ENCODE results near the gene PCBP3. TPM values are rescaled to one million over a fixed set of nuclear protein-coding genes. Genes with fewer than 3 reads are reported as not detected.

Gene PCBP3
- total and polyA plus RNA-seq, 2 of the 13 experiments (the other 11 are each of a cell fraction or from before 2014, with no cell fraction given), result not detected

DNA sequence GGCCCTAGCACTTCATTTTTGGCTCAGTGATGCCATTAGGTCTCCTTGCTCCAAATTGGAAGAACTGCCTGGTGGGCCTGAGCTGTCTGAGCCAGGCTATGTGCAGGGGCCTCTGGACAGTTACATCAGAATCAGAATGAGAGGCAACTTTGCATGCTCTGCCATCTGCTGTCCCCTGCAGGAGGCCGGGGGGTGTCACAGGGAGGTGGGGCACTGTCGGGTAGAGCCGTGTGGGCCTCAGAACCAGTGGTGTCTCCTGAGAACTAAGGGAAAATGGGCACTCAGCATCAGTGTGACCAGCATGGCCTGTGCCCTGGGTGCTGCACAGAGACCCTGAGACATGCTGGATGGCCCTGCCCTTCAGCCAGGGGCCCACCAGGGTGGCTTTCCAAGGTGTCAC, 291.0 kb downstream of the PCBP3 start:
- peaks cover 6 to 62% of the 10 kb centered on the region in 2 experiments for H3K27me3 ChIP-seq (ENCODE audit: control insufficient read depth in 1 of 2, insufficient read depth in 2 of 2, low read length in 2 of 2)
- no peaks in the 10 kb centered on the region for H3K79me2 ChIP-seq (ENCODE audit: insufficient read depth, low read length)
- no peak for FAIRE-seq
- no peaks in the 10 kb centered on the region for H3K4me1 ChIP-seq (ENCODE audit: insufficient read depth, low read length)
- H3K9ac ChIP-seq (ENCODE audit: insufficient read depth, low read depth, low read length), result no peak overlapping the region
- no peak overlapping the region for H3K4me2 ChIP-seq (ENCODE audit: low read depth, low read length)
- no peaks in the 10 kb centered on the region; the same call in 1 of the 2 replicates for H4K20me1 ChIP-seq (ENCODE audit: insufficient read depth, low read length)
- WGBS (ENCODE audit: low lambda C conversion rate), result no CpG with 5 or more reads among the region's 3 CpGs
- H3K9me3 ChIP-seq (ENCODE audit: low read length), result no peaks in the 10 kb centered on the region
- DNase-seq (ENCODE audit: low spot score), result no peak
- intact Hi-C loops (cut with micrococcal nuclease; ENCODE audit: unreplicated experiment), result no loop called here
- no peak for ATAC-seq
- POLR2A ChIA-PET, result no interaction called here
- no peak overlapping the region for H3K4me3 ChIP-seq (replicated peaks in 1 of 3; ENCODE audit: insufficient read depth in 1 of 3, low read depth in 2 of 3, low read length in 3 of 3)
- no TSS peak for BruUV-seq (replicated peaks)
- CTCF ChIA-PET (ENCODE audit: low intra/inter-chr PET ratio, low total read pairs), result no interaction called here
- H3K27ac ChIP-seq (ENCODE audit: extremely low read length, insufficient read depth, low read length), result no peak overlapping the region
- in situ Hi-C loops (cut with HindIII; ENCODE audit: extremely low pct_ligation_motif_present, low pct_unique_long_range_greater_than_20kb), result no loop called here
- H3K36me3 ChIP-seq (replicated peaks in 1 of 2; ENCODE audit: control insufficient read depth in 1 of 2, insufficient read depth in 2 of 2, low read length in 2 of 2), result no peaks in the 10 kb centered on the region
- no peak overlapping the region for H2AFZ ChIP-seq (ENCODE audit: low read length)
- TF ChIP-seq GMEB2 (CRISPR knock-in tag; IDR thresholded peaks at IDR 0.05; ENCODE audit: low read depth), result no peak
- TF ChIP-seq TCF12 (IDR thresholded peaks at IDR 0.05), result no peak
- no peak for TF ChIP-seq TCF12 (CRISPR knock-in tag; IDR thresholded peaks at IDR 0.05)
- TF ChIP-seq ZNF460 (CRISPR knock-in tag; IDR thresholded peaks at IDR 0.05; ENCODE audit: borderline replicate concordance), result no peak
- no peak for TF ChIP-seq MAF1 (CRISPR knock-in tag; IDR thresholded peaks at IDR 0.05; ENCODE audit: borderline replicate concordance)
- no peak for TF ChIP-seq NR2F1 (CRISPR knock-in tag; IDR thresholded peaks at IDR 0.05)
- TF ChIP-seq RNF2 (conservative IDR thresholded peaks at IDR 0.05; ENCODE audit: low read depth), result no peak
- TF ChIP-seq ZNF780A (CRISPR knock-in tag; IDR thresholded peaks at IDR 0.05), result no peak

- no peak for FAIRE-seq
- ChIA-PET POLR2A (no interaction called here), CTCF (ENCODE audit: low intra/inter-chr PET ratio, low total read pairs) (no interaction called here)
Observed at GRCh38 chr21:45935628-45936027, 292.1 kb downstream of the PCBP3 start.

More at GRCh38 chr21:45935628-45936027, 292.1 kb downstream of the PCBP3 start:
- H3K36me3 ChIP-seq (replicated peaks in 1 of 2; ENCODE audit: control insufficient read depth in 1 of 2, insufficient read depth in 2 of 2, low read length in 2 of 2), result no peaks in the 10 kb centered on the region
- no peak overlapping the region for H3K27ac ChIP-seq (ENCODE audit: extremely low read length, insufficient read depth, low read length)
- H2AFZ ChIP-seq (ENCODE audit: low read length), result no peak overlapping the region
- no peak for DNase-seq (ENCODE audit: low spot score)
- peaks cover 5 to 59% of the 10 kb centered on the region in 2 experiments for H3K27me3 ChIP-seq (ENCODE audit: control insufficient read depth in 1 of 2, insufficient read depth in 2 of 2, low read length in 2 of 2)
- intact Hi-C loops (cut with micrococcal nuclease; ENCODE audit: unreplicated experiment), result no loop called here
- H3K4me3 ChIP-seq (replicated peaks in 1 of 3; ENCODE audit: insufficient read depth in 1 of 3, low read depth in 2 of 3, low read length in 3 of 3), result no peak overlapping the region
- H3K79me2 ChIP-seq (ENCODE audit: insufficient read depth, low read length), result no peaks in the 10 kb centered on the region
- H3K4me1 ChIP-seq (ENCODE audit: insufficient read depth, low read length), result no peaks in the 10 kb centered on the region
- ATAC-seq, result no peak
- whole genome bisulfite sequencing (ENCODE audit: low lambda C conversion rate), result 6% methylated on average over 3 of the region's 3 CpGs
- TF ChIP-seq SIX1 (CRISPR knock-in tag; IDR thresholded peaks at IDR 0.05; ENCODE audit: borderline replicate concordance) (no peak), NFE2L1 (CRISPR knock-in tag; IDR thresholded peaks at IDR 0.05; ENCODE audit: borderline replicate concordance) (no peak), BHLHE40 (IDR thresholded peaks at IDR 0.05; ENCODE audit: low read length) (no peak), ZSCAN20 (CRISPR knock-in tag; IDR thresholded peaks at IDR 0.05; ENCODE audit: borderline replicate concordance) (no peak), ETV5 (CRISPR knock-in tag; IDR thresholded peaks at IDR 0.05; ENCODE audit: borderline replicate concordance) (no peak), HNRNPK (IDR thresholded peaks at IDR 0.05; ENCODE audit: low read depth, low read length, poor library complexity, severe bottlenecking) (no peak), PLSCR1 (CRISPR knock-in tag; IDR thresholded peaks at IDR 0.05; ENCODE audit: borderline replicate concordance) (no peak), NPAS2 (CRISPR knock-in tag; IDR thresholded peaks at IDR 0.05; ENCODE audit: borderline replicate concordance) (no peak), DNMT1 (CRISPR knock-in tag; IDR thresholded peaks at IDR 0.05) (no peak)
- TF ChIP-seq, protein P1, sequence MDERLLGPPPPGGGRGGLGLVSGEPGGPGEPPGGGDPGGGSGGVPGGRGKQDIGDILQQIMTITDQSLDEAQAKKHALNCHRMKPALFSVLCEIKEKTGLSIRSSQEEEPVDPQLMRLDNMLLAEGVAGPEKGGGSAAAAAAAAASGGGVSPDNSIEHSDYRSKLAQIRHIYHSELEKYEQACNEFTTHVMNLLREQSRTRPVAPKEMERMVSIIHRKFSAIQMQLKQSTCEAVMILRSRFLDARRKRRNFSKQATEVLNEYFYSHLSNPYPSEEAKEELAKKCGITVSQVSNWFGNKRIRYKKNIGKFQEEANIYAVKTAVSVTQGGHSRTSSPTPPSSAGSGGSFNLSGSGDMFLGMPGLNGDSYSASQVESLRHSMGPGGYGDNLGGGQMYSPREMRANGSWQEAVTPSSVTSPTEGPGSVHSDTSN (CRISPR knock-in tag; IDR thresholded peaks at IDR 0.05), result no peak
- no peak overlapping the region for H3K4me2 ChIP-seq (ENCODE audit: low read depth, low read length)
- BruUV-seq (replicated peaks), result no TSS peak
- in situ Hi-C loops (cut with HindIII; ENCODE audit: extremely low pct_ligation_motif_present, low pct_unique_long_range_greater_than_20kb), result no loop called here
- no peaks in the 10 kb centered on the region for H3K9me3 ChIP-seq (ENCODE audit: low read length)
- no peak overlapping the region for H3K9ac ChIP-seq (ENCODE audit: insufficient read depth, low read depth, low read length)
- no peaks in the 10 kb centered on the region; the same call in 1 of the 2 replicates for H4K20me1 ChIP-seq (ENCODE audit: insufficient read depth, low read length)

Measured in HepG2 (cell line).